Natural killer cell treated with Interleukin-12 subunit alpha and Interleukin-12 subunit beta and Interleukin-15 and Interleukin-18, amount 100 ng/mL, for 72 hours (primary cell): Measurements from ENCODE around the gene TADA3. TPM values are rescaled to one million over a fixed set of nuclear protein-coding genes. Genes with fewer than 3 reads are reported as not detected.

ENCODE experiments used
- ATAC-seq, 2 donors: fragments of 150-1000 bp; cut with Tn5 transposase in 1 of 2; sonication (Bioruptor Pico), chemical (Tn5 transposase) in 1 of 2; 2 replicates each; pipeline ENCODE4 v1.10.0; 2021
- DNase-seq: peaks from one replicate; pipeline ENCODE4 v3.0.0; 2022; ENCODE audit warnings: low spot score
- H3K27ac Mint-ChIP-seq, 2 donors: 1 replicate in 1 of 2; 2 replicates in 1 of 2; pipeline ENCODE4 v1.8.0; 2022; ENCODE audit warnings: mixed read lengths in 2 of 2, mild to moderate bottlenecking in 1 of 2, moderate library complexity in 1 of 2
- H3K27me3 Mint-ChIP-seq, 2 donors: 1 replicate in 1 of 2; 2 replicates in 1 of 2; pipeline ENCODE4 v1.8.0; 2022; ENCODE audit warnings: mixed read lengths in 2 of 2
- H3K36me3 Mint-ChIP-seq: one replicate; pipeline ENCODE4 v1.8.0; 2022; ENCODE audit warnings: mixed read lengths
- H3K4me1 Mint-ChIP-seq, 2 donors: 1 replicate in 1 of 2; 2 replicates in 1 of 2; pipeline ENCODE4 v1.8.0; 2022; ENCODE audit warnings: low read depth in 2 of 2, mixed read lengths in 2 of 2, mild to moderate bottlenecking in 1 of 2
- H3K4me3 Mint-ChIP-seq: one replicate; pipeline ENCODE4 v1.8.0; 2022; ENCODE audit warnings: mixed read lengths
- H3K9me3 Mint-ChIP-seq: 2 replicates; pipeline ENCODE4 v1.8.0; 2022; ENCODE audit warnings: mixed read lengths
- total RNA-seq, 2 donors: library from RNA; stranded (reverse); gene quantifications; one replicate each; pipeline ENCODE4 v1.2.3, GENCODE V29; 2022

The TADA3 gene
- total RNA-seq, 2 donors from 2014 or later: 58.3 to 65.6 TPM

DNA sequence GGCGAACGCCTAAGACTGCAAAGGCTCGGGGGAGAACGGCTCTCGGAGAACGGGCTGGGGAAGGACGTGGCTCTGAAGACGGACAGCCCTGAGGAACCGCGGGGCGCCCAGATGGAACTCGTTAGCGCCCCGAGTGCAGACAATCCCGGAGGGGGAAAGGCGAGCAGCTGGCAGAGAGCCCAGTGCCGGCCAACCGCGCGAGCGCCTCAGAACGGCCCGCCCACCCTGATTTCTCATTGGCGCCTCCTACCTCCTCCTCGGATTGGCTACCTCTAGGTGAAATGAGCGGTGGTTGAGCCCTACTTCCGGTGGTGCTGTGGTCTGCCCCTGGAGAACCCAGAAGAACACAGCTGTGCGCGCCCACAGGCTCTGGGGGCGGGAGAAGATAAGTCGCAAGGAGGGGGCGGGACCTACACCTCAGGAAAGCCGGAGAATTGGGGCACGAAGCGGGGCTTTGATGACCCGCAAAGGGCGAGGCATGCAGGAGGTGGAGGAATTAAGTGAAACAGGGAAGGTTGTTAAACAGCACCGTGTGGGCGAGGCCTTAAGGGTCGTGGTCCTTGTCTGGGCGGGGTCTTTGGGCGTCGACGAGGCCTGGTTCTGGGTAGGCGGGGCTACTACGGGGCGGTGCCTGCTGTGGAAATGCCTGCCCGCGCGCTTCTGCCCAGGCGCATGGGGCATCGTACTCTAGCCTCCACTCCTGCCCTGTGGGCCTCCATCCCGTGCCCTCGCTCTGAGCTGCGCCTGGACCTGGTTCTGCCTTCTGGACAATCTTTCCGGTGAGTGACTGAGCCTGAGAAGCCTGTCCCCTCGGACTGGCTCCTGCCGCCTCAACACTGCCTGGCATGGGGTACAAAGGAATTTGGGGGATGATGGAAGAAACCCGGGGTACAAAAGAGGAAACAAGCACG lies 42.4 kb downstream of the TADA3 start, which contains the start of gene OGG1:
OGG1 (plus strand) TSS at position 308 of the 911 bp plus-strand sequence; CDS start at position 643, 335 bp downstream.
- ATAC-seq (peak; percentile 98), DNase-seq (peak; percentile 98)
- Mint-ChIP-seq H3K27ac (peak within 1 kb of the TSS; percentile 82 to 87), H3K27me3 (no peaks in the 10 kb centered on the region), H3K9me3 (no peaks in the 10 kb centered on the region), H3K4me1 (peaks cover 44 to 45% of the 10 kb centered on the region in 2 donors), H3K36me3 (peaks cover 15% of the 10 kb centered on the region), H3K4me3 (peak within 1 kb of the TSS; percentile 94)

DNA sequence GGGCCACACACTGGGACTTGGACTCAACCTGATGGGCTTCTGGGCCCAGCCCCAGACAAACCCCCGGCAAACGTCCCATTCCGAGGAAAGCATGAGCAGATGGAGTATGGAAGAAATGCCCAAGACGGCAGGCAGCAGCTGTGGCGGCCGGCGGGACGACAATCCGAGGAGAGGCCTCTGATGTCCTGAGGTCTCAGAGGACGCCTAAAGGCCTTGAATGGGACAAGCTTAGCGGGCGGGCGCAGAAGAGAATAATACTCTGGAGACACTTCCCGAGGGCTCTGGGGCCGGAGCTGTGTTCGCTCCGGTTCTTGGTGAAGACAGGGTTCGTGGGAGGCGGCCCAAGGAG lies 43.0 kb downstream of the TADA3 start:
- peaks cover 12% of the 10 kb centered on the region for H3K36me3 Mint-ChIP-seq
- H3K4me1 Mint-ChIP-seq: peaks cover 38 to 43% of the 10 kb centered on the region in 2 donors
- DNase-seq (no peak), ATAC-seq (no peak)
- H3K27me3 Mint-ChIP-seq: no peaks in the 10 kb centered on the region
- no peaks in the 10 kb centered on the region for H3K9me3 Mint-ChIP-seq
- H3K27ac Mint-ChIP-seq: peak overlapping the region; percentile 82 to 87
- peak overlapping the region; percentile 94 for H3K4me3 Mint-ChIP-seq

DNA sequence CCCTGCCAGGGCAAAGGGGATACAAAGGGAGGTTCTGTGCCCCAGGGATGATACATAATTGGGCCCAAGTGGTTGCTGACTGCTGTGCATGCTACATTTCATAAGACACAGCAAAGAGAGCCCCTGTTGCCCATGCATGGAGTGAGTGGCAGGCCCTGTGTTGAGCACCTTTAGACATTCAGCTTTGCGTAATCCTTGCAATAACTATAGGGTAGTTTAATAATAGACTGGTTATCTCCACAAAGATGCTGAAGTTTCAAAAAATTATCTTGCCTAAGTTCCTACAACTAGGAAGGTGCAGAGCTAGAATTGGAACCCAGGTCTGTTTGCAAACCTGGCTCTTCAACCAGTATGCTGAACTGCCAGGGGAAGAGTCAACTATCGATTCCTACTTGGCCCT lies 44.2 kb downstream of the TADA3 start:
- Mint-ChIP-seq H3K4me3 (no peak overlapping the region), H3K27ac (no peak overlapping the region), H3K4me1 (peaks cover 35 to 36% of the 10 kb centered on the region in 2 donors), H3K36me3 (peaks cover 16% of the 10 kb centered on the region), H3K9me3 (no peaks in the 10 kb centered on the region), H3K27me3 (no peaks in the 10 kb centered on the region)
- DNase-seq (no peak), ATAC-seq (no peak)

DNA sequence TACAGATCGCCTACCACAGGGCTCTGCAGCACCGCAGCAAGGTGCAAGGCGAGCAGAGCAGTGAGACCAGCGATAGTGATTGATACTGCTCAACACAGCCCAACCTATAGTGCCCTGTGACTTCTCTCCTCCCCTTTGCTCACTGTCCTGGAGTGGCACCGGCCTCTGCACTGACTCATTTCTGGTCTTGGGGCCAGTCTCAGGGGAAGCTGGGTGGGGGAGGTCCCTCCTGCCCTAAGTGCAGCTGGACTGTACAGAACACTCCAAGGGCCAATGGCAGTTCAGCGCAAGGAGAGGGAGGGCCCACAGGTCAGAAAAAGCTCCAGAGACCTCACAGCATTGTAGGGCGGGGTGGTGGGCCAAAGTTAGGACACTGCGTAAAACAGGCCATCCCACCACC lies 45.0 kb downstream of the TADA3 start:
- no peaks in the 10 kb centered on the region for H3K9me3 Mint-ChIP-seq
- no peak for ATAC-seq
- H3K4me3 Mint-ChIP-seq: no peak overlapping the region
- H3K27ac Mint-ChIP-seq: peak overlapping the region; percentile 41 to 60
- no peaks in the 10 kb centered on the region for H3K27me3 Mint-ChIP-seq
- H3K4me1 Mint-ChIP-seq: peaks cover 35 to 36% of the 10 kb centered on the region in 2 donors
- peaks cover 16% of the 10 kb centered on the region for H3K36me3 Mint-ChIP-seq
- DNase-seq: no peak

DNA sequence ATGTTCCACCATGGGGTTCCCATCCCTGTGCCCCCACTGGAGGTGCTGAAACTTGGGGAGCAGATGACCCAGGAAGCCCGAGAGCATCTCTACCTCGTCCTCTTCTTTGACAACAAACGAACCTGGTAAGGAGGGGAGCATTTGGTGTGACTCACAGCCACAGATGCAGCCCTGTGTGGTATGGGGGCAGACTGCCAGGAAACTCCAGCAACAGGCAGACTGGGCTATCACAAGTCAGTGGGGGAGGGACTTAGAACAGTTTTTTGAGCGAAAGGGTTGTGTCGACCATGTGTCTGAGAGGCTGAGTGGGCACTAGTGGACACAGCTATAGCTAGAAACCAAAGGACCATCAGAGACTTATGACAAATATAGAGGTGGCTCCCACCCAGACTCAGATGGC lies 45.9 kb downstream of the TADA3 start:
- Mint-ChIP-seq H3K4me1 (peaks cover 26 to 29% of the 10 kb centered on the region in 2 donors), H3K9me3 (no peaks in the 10 kb centered on the region), H3K36me3 (peaks cover 10% of the 10 kb centered on the region), H3K27ac (peak overlapping the region; percentile 41 to 60), H3K4me3 (no peak overlapping the region), H3K27me3 (no peaks in the 10 kb centered on the region)
- ATAC-seq (no peak), DNase-seq (no peak)

DNA sequence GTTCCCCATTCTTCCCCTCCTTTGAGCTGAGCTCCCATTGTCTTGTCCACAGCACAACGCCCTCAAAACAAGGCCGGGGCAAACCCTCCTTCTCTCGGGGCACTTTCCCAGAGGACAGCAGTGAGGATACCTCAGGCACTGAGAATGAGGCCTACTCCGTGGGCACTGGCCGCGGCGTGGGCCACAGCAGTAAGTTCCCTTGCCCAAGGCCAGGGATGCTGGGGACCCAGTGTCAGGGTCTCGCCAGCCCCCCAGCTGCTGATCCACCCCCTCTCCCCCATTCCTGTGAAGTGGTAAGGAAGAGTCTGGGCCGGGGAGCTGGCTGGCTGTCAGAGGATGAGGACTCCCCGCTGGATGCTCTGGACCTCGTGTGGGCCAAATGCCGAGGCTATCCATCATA lies 46.8 kb downstream of the TADA3 start:
- peak overlapping the region in 1 of 2 donors; percentile 60 for H3K27ac Mint-ChIP-seq
- ATAC-seq: no peak
- H3K4me1 Mint-ChIP-seq: peaks cover 18 to 23% of the 10 kb centered on the region in 2 donors

DNA sequence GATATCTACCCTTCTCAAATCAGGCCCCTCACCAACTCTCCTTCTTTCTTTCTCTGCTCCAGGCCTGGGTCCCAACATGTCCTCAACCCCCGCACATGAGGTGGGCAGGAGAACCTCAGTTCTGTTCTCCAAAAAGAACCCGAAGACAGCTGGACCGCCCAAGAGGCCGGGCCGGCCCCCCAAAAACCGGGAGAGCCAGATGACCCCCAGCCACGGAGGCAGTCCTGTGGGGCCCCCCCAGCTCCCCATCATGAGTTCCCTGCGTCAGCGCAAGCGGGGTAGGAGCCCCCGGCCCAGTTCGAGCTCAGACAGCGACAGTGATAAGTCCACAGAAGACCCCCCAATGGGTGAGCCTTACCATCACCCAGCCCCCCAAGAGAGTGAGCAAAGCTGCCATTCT lies 48.1 kb downstream of the TADA3 start:
- Mint-ChIP-seq H3K36me3 (peaks cover 20% of the 10 kb centered on the region), H3K4me1 (peaks cover 5 to 14% of the 10 kb centered on the region in 2 donors), H3K27me3 (no peaks in the 10 kb centered on the region), H3K4me3 (no peak overlapping the region), H3K27ac (no peak overlapping the region), H3K9me3 (no peaks in the 10 kb centered on the region)
- ATAC-seq (no peak), DNase-seq (no peak)

More for the DNA sequence above, 46.8 kb downstream of the TADA3 start:
- Mint-ChIP-seq H3K4me3 (no peak overlapping the region), H3K9me3 (no peaks in the 10 kb centered on the region), H3K27me3 (no peaks in the 10 kb centered on the region), H3K36me3 (peaks cover 10% of the 10 kb centered on the region)
- DNase-seq: no peak

DNA sequence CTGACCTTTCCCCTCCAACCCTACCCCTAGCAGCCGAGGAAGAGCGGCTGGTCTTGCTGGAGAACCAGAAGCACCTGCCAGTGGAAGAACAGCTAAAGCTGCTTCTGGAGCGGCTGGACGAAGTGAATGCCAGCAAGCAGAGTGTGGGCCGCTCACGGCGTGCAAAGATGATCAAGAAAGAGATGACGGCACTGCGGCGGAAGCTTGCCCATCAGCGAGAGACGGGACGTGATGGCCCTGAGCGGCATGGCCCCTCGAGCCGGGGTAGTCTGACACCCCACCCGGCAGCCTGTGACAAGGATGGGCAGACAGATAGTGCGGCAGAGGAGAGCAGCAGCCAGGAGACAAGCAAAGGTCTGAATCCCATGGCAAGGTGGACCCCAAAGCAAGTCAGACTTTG lies 48.7 kb downstream of the TADA3 start:
- Mint-ChIP-seq H3K27me3 (no peaks in the 10 kb centered on the region), H3K27ac (no peak overlapping the region), H3K36me3 (peaks cover 25% of the 10 kb centered on the region), H3K9me3 (no peaks in the 10 kb centered on the region), H3K4me3 (no peak overlapping the region), H3K4me1 (peaks cover 4 to 17% of the 10 kb centered on the region in 2 donors)
- ATAC-seq (no peak), DNase-seq (no peak)

DNA sequence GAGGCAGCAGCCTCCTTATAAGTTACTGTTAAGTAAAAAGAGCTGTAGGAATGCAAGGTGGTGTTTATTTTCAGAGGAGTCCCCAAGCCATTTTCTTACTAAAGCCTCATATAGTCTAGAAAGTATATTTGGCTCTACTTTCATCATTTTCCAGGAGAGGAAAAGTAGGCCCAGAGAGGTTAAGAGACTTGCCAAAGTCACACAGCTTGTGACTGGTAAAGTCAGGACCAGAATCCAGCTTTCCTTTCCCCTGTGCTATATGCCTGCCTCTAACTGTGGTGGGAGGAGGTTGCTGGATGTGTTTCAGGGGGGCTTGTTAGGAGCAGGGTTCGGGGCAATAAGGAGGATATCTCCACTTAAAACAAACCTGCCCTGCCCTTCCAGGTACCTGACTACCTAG lies 49.7 kb downstream of the TADA3 start:
- DNase-seq: no peak
- Mint-ChIP-seq H3K27ac (no peak overlapping the region), H3K9me3 (no peaks in the 10 kb centered on the region), H3K4me1 (peaks cover 10 to 24% of the 10 kb centered on the region in 2 donors), H3K4me3 (no peak overlapping the region), H3K27me3 (no peaks in the 10 kb centered on the region), H3K36me3 (peaks cover 32% of the 10 kb centered on the region)
- no peak for ATAC-seq

DNA sequence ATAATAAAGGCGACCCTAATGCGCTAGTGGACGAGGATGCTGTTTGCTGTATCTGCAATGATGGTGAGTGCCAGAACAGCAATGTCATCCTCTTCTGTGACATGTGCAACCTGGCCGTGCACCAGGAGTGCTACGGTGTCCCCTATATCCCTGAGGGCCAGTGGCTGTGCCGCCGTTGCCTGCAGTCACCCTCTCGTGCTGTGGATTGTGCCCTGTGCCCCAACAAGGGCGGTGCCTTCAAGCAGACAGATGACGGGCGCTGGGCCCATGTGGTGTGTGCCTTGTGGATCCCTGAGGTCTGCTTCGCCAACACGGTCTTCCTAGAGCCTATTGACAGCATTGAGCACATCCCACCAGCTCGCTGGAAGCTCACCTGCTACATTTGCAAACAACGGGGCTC lies 53.1 kb downstream of the TADA3 start:
- DNase-seq (no peak), ATAC-seq (no peak)
- peaks cover 32% of the 10 kb centered on the region for H3K36me3 Mint-ChIP-seq
- H3K27ac Mint-ChIP-seq: no peak overlapping the region
- H3K27me3 Mint-ChIP-seq: no peaks in the 10 kb centered on the region
- H3K4me3 Mint-ChIP-seq: no peak overlapping the region
- peaks cover 33 to 35% of the 10 kb centered on the region in 2 donors for H3K4me1 Mint-ChIP-seq
- H3K9me3 Mint-ChIP-seq: no peaks in the 10 kb centered on the region

DNA sequence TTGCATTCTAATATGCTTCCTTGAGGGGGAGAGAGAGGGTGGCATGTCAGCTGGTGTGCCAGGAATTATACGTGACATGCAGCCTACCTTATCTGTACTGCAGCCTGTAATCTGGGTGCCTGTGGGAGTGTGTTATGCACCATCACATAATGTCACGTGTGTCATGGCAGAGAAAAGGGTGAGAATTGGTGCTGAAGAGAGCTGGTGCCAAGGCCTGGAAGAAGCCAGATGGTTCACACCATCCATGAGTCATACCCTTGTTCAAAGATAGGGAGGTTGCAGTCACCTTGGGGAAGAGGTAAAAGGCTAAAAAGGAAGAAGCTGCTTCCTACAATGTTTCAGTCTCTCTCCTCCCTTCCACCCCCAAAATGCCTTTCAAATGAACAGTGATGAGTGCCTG lies 55.4 kb downstream of the TADA3 start:
- H3K27ac Mint-ChIP-seq: peak overlapping the region; percentile 44 to 84
- peaks cover 29% of the 10 kb centered on the region for H3K36me3 Mint-ChIP-seq
- no peak for DNase-seq
- H3K27me3 Mint-ChIP-seq: no peaks in the 10 kb centered on the region
- H3K4me1 Mint-ChIP-seq: peaks cover 51% of the 10 kb centered on the region in 2 donors
- H3K9me3 Mint-ChIP-seq: no peaks in the 10 kb centered on the region
- no peak overlapping the region for H3K4me3 Mint-ChIP-seq
- no peak for ATAC-seq

DNA sequence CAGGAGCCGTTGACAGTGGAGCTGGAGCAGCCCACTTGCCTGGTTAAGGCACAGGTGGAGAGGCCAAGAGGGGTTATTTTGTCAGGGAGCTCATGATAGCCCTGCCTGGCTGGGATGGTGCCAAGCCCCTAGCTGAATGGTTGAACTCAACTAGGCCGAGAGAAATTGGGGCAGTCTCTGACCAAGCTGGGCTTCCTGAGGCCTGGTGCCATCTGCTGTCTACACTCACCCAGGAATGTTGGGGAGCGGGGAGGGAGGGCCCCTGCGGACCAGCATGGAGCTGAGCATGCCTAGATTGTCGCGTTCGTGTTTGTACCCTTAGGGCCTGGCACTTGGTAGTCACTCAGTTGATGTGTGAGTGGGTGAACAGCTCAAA lies 59.5 kb downstream of the TADA3 start:
- H3K27ac Mint-ChIP-seq: peak overlapping the region; percentile 81 to 94
- peak overlapping the region; percentile 98 for H3K4me3 Mint-ChIP-seq
- no peak for DNase-seq
- H3K27me3 Mint-ChIP-seq: no peaks in the 10 kb centered on the region
- no peak for ATAC-seq
- peaks cover 7% of the 10 kb centered on the region for H3K36me3 Mint-ChIP-seq
- peaks cover 46 to 53% of the 10 kb centered on the region in 2 donors for H3K4me1 Mint-ChIP-seq
- no peaks in the 10 kb centered on the region for H3K9me3 Mint-ChIP-seq

DNA sequence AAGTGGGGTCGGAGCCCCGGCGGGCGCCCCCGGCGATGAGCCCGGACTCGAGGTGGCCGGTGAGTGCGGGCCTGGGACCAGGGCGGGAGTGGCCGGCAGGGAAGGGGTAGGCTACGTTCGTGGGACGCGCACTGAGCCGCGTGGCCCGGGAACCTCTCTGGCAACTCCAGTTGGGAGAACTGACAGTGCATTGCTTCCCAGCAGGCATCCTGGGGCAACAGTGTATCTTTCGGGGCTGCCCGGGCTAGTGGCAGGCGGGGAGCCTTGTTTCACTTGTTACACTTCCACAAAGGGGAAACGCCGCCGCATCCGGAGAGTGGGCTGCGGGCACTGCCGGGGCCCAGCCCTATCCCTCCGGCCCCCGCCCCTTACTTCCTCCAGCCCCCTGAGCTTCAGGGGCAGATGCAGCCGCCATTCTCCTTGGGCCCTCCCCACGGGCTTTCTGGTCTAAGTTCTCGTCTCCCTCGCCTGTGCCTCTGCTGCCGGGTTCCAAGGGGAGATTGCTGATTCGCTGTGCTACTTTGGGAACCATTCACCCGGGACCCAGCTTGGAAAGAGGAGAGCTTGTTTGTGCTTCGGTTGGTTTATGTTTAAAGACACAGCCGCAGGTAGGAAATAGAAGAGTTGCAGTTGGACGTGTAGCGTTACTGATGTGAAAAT lies 60.1 kb downstream of the TADA3 start:
- DNase-seq (peak; percentile 75), ATAC-seq (peak in 1 of 2 donors; percentile 28)
- Mint-ChIP-seq H3K36me3 (peaks cover 7% of the 10 kb centered on the region), H3K4me1 (peaks cover 51 to 56% of the 10 kb centered on the region in 2 donors), H3K4me3 (peak overlapping the region; percentile 98), H3K9me3 (no peaks in the 10 kb centered on the region), H3K27ac (peak overlapping the region; percentile 81 to 94), H3K27me3 (no peaks in the 10 kb centered on the region)
